ENCODE measurements around the gene LINC01488. TPM values are rescaled to one million over a fixed set of nuclear protein-coding genes. Genes with fewer than 3 reads are reported as not detected.
A peak's percentile ranks its signal among the peaks of the same experiment; 100 is the strongest.

The LINC01488 gene
- total RNA-seq, 4 donors from 2014 or later, result not detected

DNA sequence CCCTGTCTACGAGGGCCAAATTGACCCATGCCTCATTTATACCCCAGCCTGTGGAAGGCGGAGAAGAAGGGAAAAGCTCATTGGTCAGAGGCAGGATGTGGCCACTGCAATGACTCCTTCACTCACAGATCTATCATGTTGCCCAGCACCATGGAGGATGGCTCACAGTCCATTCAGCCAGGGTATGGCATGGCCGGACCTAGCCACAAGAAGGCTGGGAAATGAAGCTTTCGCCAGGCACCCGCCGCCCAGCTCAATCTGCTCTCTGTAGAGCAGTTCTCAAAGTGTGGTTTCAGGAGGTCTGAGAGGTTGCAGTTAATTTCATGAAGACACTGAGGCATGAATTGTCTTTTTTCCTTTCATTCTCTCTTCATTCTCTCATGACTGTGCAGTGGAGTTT lies 40.6 kb upstream of the LINC01488 start:
- in situ Hi-C loops (cut with MboI; ENCODE audit: low pct_ligation_motif_present in 1 of 4, low pct_unique_long_range_greater_than_20kb in 1 of 4, low sequenced_read_pairs in 3 of 4) (loop anchor here in 1 of 4 donors (25.0 kb wide), 1 partner anchor 196 kb away; the partner anchor contains the start of gene CCND1), intact Hi-C loops (cut with DNase I; ENCODE audit: low total_unique reads) (no loop called here)
- TF ChIP-seq POLR2A (IDR thresholded peaks at IDR 0.05), result no peak
- no peak for TF ChIP-seq POLR2AphosphoS5 (IDR thresholded peaks at IDR 0.05)
- TF ChIP-seq, protein P1, sequence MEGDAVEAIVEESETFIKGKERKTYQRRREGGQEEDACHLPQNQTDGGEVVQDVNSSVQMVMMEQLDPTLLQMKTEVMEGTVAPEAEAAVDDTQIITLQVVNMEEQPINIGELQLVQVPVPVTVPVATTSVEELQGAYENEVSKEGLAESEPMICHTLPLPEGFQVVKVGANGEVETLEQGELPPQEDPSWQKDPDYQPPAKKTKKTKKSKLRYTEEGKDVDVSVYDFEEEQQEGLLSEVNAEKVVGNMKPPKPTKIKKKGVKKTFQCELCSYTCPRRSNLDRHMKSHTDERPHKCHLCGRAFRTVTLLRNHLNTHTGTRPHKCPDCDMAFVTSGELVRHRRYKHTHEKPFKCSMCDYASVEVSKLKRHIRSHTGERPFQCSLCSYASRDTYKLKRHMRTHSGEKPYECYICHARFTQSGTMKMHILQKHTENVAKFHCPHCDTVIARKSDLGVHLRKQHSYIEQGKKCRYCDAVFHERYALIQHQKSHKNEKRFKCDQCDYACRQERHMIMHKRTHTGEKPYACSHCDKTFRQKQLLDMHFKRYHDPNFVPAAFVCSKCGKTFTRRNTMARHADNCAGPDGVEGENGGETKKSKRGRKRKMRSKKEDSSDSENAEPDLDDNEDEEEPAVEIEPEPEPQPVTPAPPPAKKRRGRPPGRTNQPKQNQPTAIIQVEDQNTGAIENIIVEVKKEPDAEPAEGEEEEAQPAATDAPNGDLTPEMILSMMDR (IDR thresholded peaks at IDR 0.05), result no peak
- no peak for TF ChIP-seq EP300 (IDR thresholded peaks at IDR 0.05; ENCODE audit: low read depth)
- Histone ChIP-seq H3K9me3 (no peaks in the 10 kb centered on the region), H3K27ac (no peak overlapping the region), H3K4me1 (peaks cover 17 to 26% (median 21%) of the 10 kb centered on the region in 4 donors), H3K27me3 (no peaks in the 10 kb centered on the region), H3K4me3 (no peak overlapping the region), H3K36me3 (no peaks in the 10 kb centered on the region)
- DNase-seq, result no peak
- 83 to 100% methylated on average over 2 to 6 of the region's 6 CpGs for WGBS, 2 donors (ENCODE audit: low coverage in 1 of 2)

DNA sequence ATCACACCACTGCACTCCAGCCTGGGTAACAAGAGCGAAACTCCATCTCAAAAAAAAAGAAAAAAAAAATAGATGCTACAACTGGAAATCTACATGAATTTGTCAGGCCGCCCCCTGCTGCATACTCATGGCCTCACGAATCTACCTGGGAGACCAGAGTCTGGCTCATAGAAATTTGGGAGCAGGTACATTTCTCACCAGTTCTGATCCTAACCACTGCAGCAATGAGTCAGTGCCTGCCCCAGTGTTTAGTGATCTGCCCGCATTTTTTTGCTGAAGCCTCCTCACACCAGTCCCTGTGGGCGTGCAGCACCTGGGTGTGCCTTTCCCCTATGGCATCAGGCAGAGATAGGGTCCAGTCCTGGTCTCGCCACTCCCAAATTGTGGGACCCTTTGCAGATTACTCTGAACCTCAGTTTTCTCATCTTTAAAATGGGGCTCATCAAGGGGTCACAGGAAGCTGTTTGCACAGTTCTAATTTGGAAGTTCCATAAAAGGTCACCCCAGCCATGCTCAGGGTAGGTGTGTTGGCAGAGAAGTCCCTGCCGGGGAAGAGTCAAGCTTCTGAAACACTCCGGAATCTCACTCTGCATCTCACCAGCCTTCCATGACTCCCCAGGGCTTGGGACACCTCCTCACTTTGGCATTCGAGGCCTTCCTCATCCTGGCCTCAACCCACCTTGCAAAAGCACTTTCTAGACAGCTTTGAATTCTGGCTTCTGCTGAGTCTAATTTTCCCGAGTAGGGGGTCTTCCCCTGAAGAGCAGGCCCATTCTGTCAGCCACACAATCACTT lies 39.3 kb upstream of the LINC01488 start:
- Histone ChIP-seq H3K27ac (peak overlapping the region; percentile 71 to 81 (median 74)), H3K36me3 (no peaks in the 10 kb centered on the region), H3K27me3 (no peaks in the 10 kb centered on the region), H3K4me3 (no peak overlapping the region), H3K4me1 (peaks cover 17 to 26% (median 21%) of the 10 kb centered on the region in 4 donors), H3K9me3 (no peaks in the 10 kb centered on the region)
- intact Hi-C loops (cut with DNase I; ENCODE audit: low total_unique reads) (no loop called here), in situ Hi-C loops (cut with MboI; ENCODE audit: low pct_ligation_motif_present in 1 of 4, low pct_unique_long_range_greater_than_20kb in 1 of 4, low sequenced_read_pairs in 3 of 4) (loop anchor here in 1 of 4 donors (25.0 kb wide), 1 partner anchor 195 kb away; the partner anchor contains the start of gene CCND1)
- WGBS, 2 donors (ENCODE audit: low coverage in 1 of 2), result 79% methylated on average over 10 of the region's 10 CpGs; no CpG with 5 or more reads in 1 of the 2 donors
- no peak for DNase-seq
- no peak for TF ChIP-seq EP300 (IDR thresholded peaks at IDR 0.05; ENCODE audit: low read depth)
- no peak for TF ChIP-seq POLR2A (IDR thresholded peaks at IDR 0.05)
- TF ChIP-seq POLR2AphosphoS5 (IDR thresholded peaks at IDR 0.05), result no peak

DNA sequence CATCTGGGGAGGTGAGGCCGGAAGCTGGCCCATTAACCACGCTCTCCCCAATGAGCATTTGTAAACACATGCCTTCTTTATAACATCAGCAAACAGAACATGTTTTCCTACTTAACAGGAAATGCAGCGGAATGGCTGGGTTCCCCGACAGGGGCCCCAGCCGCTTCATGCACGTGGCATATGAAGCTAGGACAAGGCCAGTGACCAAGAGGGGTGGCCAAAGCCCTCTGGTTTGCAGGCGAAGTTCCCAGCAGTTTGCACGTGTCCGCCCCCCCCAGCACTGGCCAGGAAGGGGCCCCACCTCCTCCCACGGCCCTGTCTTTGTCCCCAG lies 38.7 kb upstream of the LINC01488 start:
- Histone ChIP-seq H3K4me1 (peaks cover 17 to 26% (median 21%) of the 10 kb centered on the region in 4 donors), H3K27me3 (no peaks in the 10 kb centered on the region), H3K4me3 (no peak overlapping the region), H3K27ac (peak overlapping the region; percentile 71 to 81 (median 74)), H3K9me3 (no peaks in the 10 kb centered on the region), H3K36me3 (no peaks in the 10 kb centered on the region)
- DNase-seq, result no peak
- intact Hi-C loops (cut with DNase I; ENCODE audit: low total_unique reads), result no loop called here
- TF ChIP-seq POLR2AphosphoS5 (IDR thresholded peaks at IDR 0.05) (no peak), POLR2A (IDR thresholded peaks at IDR 0.05) (no peak), EP300 (IDR thresholded peaks at IDR 0.05; ENCODE audit: low read depth) (no peak)
- TF ChIP-seq, protein P1 (IDR thresholded peaks at IDR 0.05), result no peak
- in situ Hi-C loops (cut with MboI; ENCODE audit: low pct_ligation_motif_present in 1 of 4, low pct_unique_long_range_greater_than_20kb in 1 of 4, low sequenced_read_pairs in 3 of 4), result loop anchor here in 1 of 4 donors (25.0 kb wide), 1 partner anchor 195 kb away; the partner anchor contains the start of gene CCND1
- WGBS, 2 donors (ENCODE audit: low coverage in 1 of 2), result 32% methylated on average over 10 of the region's 10 CpGs; no CpG with 5 or more reads in 1 of the 2 donors

DNA sequence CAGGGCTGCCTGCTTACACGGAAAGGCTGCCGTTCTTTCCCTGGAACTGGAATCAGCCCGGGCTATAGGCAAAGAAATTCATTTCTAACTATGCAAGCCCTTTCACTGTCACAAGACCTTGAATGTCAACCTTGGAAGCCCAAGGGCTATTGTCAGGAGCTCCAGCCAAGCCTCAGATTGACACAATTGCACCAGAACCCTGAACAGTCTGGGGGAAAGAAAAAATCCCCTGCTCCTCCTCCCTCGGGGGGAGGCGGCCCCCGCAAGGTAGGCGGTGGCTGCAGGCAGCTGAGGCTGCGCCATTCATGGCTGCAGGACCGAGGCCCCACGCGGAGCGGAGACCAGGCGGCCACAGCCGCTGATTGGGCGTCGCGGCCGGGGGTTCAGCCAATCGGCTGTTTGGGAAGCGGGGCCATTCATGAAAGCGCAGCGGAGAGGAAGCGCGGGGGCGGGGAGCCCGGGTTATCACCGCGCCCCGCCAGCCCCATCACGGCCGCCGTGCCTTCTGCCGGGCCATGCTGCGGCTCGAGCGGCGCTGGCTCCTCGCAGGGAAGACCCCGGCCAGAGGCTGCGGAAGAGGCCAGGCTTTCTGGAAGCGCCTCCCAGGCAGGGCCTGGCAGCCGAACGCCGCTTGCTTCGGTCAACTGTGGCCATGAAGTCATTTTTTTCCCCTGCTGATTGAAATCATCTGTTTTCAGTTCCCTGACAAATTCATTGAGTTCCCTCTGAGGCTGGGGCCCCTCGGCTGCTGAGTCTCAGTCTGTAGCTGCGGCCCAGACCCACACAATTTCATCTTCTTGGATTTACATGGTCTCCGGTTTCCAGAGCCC lies 38.1 kb upstream of the LINC01488 start:
- peak overlapping the region in 3 of 4 donors; percentile 5 to 44 (median 34) for H3K4me3 ChIP-seq
- in situ Hi-C loops (cut with MboI; ENCODE audit: low pct_ligation_motif_present in 1 of 4, low pct_unique_long_range_greater_than_20kb in 1 of 4, low sequenced_read_pairs in 3 of 4), result loop anchor here in 1 of 4 donors (25.0 kb wide), 1 partner anchor 194 kb away; the partner anchor contains the start of gene CCND1
- intact Hi-C loops (cut with DNase I; ENCODE audit: low total_unique reads), result no loop called here
- no peaks in the 10 kb centered on the region for H3K36me3 ChIP-seq
- DNase-seq, result peak; percentile 89
- 4 to 20% methylated on average over 1 to 32 of the region's 48 CpGs for WGBS, 2 donors (ENCODE audit: low coverage in 1 of 2)
- H3K27ac ChIP-seq, result peak overlapping the region; percentile 71 to 81 (median 74)
- peaks cover 17 to 26% (median 21%) of the 10 kb centered on the region in 4 donors for H3K4me1 ChIP-seq
- H3K27me3 ChIP-seq, result no peaks in the 10 kb centered on the region
- TF ChIP-seq POLR2AphosphoS5 (IDR thresholded peaks at IDR 0.05), result peak; percentile 44 to 50 (median 48)
- TF ChIP-seq POLR2A (IDR thresholded peaks at IDR 0.05), result no peak
- H3K9me3 ChIP-seq, result no peaks in the 10 kb centered on the region

Measured in transverse colon (tissue), 4 donors.